ENCODE measurements around the gene LSM10.

The LSM10 gene

GRCh38 chr1:36385410-36386264, 12.1 kb downstream of the LSM10 start, which contains the start of gene STK40:
Gene STK40 (minus strand): TSS chr1:36385924. CDS start chr1:36361332, 24,592 bp downstream.
- no peaks in the 10 kb centered on the region for H3K9me3 ChIP-seq (ENCODE audit: control insufficient read depth in 1 of 2, low read length in 2 of 2)
- no peaks in the 10 kb centered on the region for H3K27me3 ChIP-seq (ENCODE audit: control insufficient read depth in 1 of 2, insufficient read depth in 2 of 2, low read length in 2 of 2)
- peak within 1 kb of the TSS; percentile 87 to 90 for H3K4me3 ChIP-seq (ENCODE audit: low read depth in 1 of 2, low read length in 2 of 2)
- H3K4me1 ChIP-seq (ENCODE audit: control insufficient read depth in 1 of 2, insufficient read depth in 2 of 2, low read length in 2 of 2): peaks cover 38 to 39% of the 10 kb centered on the region in 2 donors
- peaks cover 0 to 5% of the 10 kb centered on the region in 2 donors for H3K36me3 ChIP-seq (ENCODE audit: control insufficient read depth in 1 of 2, insufficient read depth in 2 of 2, low read length in 2 of 2)
- peak within 1 kb of the TSS; percentile 96 to 99 for H3K9ac ChIP-seq (ENCODE audit: low read depth in 1 of 2, low read length in 2 of 2)
- peak within 1 kb of the TSS; percentile 94 for H3K27ac ChIP-seq (ENCODE audit: low read depth, low read length)

GRCh38 chr1:36384542-36385409, 12.9 kb downstream of the LSM10 start:
- Histone ChIP-seq H3K27ac (ENCODE audit: low read depth, low read length) (peak overlapping the region; percentile 94), H3K9ac (ENCODE audit: low read depth in 1 of 2, low read length in 2 of 2) (peak overlapping the region; percentile 96 to 99), H3K36me3 (ENCODE audit: control insufficient read depth in 1 of 2, insufficient read depth in 2 of 2, low read length in 2 of 2) (no peaks in the 10 kb centered on the region), H3K27me3 (ENCODE audit: control insufficient read depth in 1 of 2, insufficient read depth in 2 of 2, low read length in 2 of 2) (no peaks in the 10 kb centered on the region), H3K4me1 (ENCODE audit: control insufficient read depth in 1 of 2, insufficient read depth in 2 of 2, low read length in 2 of 2) (peaks cover 37 to 48% of the 10 kb centered on the region in 2 donors), H3K4me3 (ENCODE audit: low read depth in 1 of 2, low read length in 2 of 2) (peak overlapping the region; percentile 87 to 90), H3K9me3 (ENCODE audit: control insufficient read depth in 1 of 2, low read length in 2 of 2) (no peaks in the 10 kb centered on the region)

GRCh38 chr1:36383240-36383639, 14.5 kb downstream of the LSM10 start:
- Histone ChIP-seq H3K9ac (ENCODE audit: low read depth in 1 of 2, low read length in 2 of 2) (no peak overlapping the region), H3K36me3 (ENCODE audit: control insufficient read depth in 1 of 2, insufficient read depth in 2 of 2, low read length in 2 of 2) (peaks cover 0 to 3% of the 10 kb centered on the region in 2 donors), H3K27me3 (ENCODE audit: control insufficient read depth in 1 of 2, insufficient read depth in 2 of 2, low read length in 2 of 2) (no peaks in the 10 kb centered on the region), H3K9me3 (ENCODE audit: control insufficient read depth in 1 of 2, low read length in 2 of 2) (no peaks in the 10 kb centered on the region), H3K4me1 (ENCODE audit: control insufficient read depth in 1 of 2, insufficient read depth in 2 of 2, low read length in 2 of 2) (peaks cover 37 to 48% of the 10 kb centered on the region in 2 donors), H3K27ac (ENCODE audit: low read depth, low read length) (no peak overlapping the region), H3K4me3 (ENCODE audit: low read depth in 1 of 2, low read length in 2 of 2) (no peak overlapping the region)

- Histone ChIP-seq H3K9me3 (ENCODE audit: control insufficient read depth in 1 of 2, low read length in 2 of 2) (no peaks in the 10 kb centered on the region), H3K4me3 (ENCODE audit: low read depth in 1 of 2, low read length in 2 of 2) (no peak overlapping the region), H3K27me3 (ENCODE audit: control insufficient read depth in 1 of 2, insufficient read depth in 2 of 2, low read length in 2 of 2) (no peaks in the 10 kb centered on the region), H3K9ac (ENCODE audit: low read depth in 1 of 2, low read length in 2 of 2) (no peak overlapping the region), H3K27ac (ENCODE audit: low read depth, low read length) (no peak overlapping the region), H3K4me1 (ENCODE audit: control insufficient read depth in 1 of 2, insufficient read depth in 2 of 2, low read length in 2 of 2) (peaks cover 38 to 49% of the 10 kb centered on the region in 2 donors), H3K36me3 (ENCODE audit: control insufficient read depth in 1 of 2, insufficient read depth in 2 of 2, low read length in 2 of 2) (peaks cover 0 to 8% of the 10 kb centered on the region in 2 donors)
Observed at GRCh38 chr1:36382669-36383068, 15.0 kb downstream of the LSM10 start.

- Histone ChIP-seq H3K9me3 (ENCODE audit: control insufficient read depth in 1 of 2, low read length in 2 of 2) (no peaks in the 10 kb centered on the region), H3K27ac (ENCODE audit: low read depth, low read length) (no peak overlapping the region), H3K27me3 (ENCODE audit: control insufficient read depth in 1 of 2, insufficient read depth in 2 of 2, low read length in 2 of 2) (no peaks in the 10 kb centered on the region), H3K9ac (ENCODE audit: low read depth in 1 of 2, low read length in 2 of 2) (no peak overlapping the region), H3K36me3 (ENCODE audit: control insufficient read depth in 1 of 2, insufficient read depth in 2 of 2, low read length in 2 of 2) (peaks cover 0 to 10% of the 10 kb centered on the region in 2 donors), H3K4me3 (ENCODE audit: low read depth in 1 of 2, low read length in 2 of 2) (no peak overlapping the region), H3K4me1 (ENCODE audit: control insufficient read depth in 1 of 2, insufficient read depth in 2 of 2, low read length in 2 of 2) (peaks cover 36 to 48% of the 10 kb centered on the region in 2 donors)
Observed at GRCh38 chr1:36382231-36382630, 15.5 kb downstream of the LSM10 start.

- Histone ChIP-seq H3K9me3 (ENCODE audit: control insufficient read depth in 1 of 2, low read length in 2 of 2) (no peaks in the 10 kb centered on the region), H3K27me3 (ENCODE audit: control insufficient read depth in 1 of 2, insufficient read depth in 2 of 2, low read length in 2 of 2) (no peaks in the 10 kb centered on the region), H3K27ac (ENCODE audit: low read depth, low read length) (no peak overlapping the region), H3K9ac (ENCODE audit: low read depth in 1 of 2, low read length in 2 of 2) (no peak overlapping the region), H3K36me3 (ENCODE audit: control insufficient read depth in 1 of 2, insufficient read depth in 2 of 2, low read length in 2 of 2) (peaks cover 0 to 10% of the 10 kb centered on the region in 2 donors), H3K4me1 (ENCODE audit: control insufficient read depth in 1 of 2, insufficient read depth in 2 of 2, low read length in 2 of 2) (peaks cover 29 to 40% of the 10 kb centered on the region in 2 donors), H3K4me3 (ENCODE audit: low read depth in 1 of 2, low read length in 2 of 2) (no peak overlapping the region)
Observed at GRCh38 chr1:36381405-36381804, 16.3 kb downstream of the LSM10 start.

GRCh38 chr1:36380782-36381181, 16.9 kb downstream of the LSM10 start:
- H3K27me3 ChIP-seq (ENCODE audit: control insufficient read depth in 1 of 2, insufficient read depth in 2 of 2, low read length in 2 of 2): no peaks in the 10 kb centered on the region
- no peak overlapping the region for H3K4me3 ChIP-seq (ENCODE audit: low read depth in 1 of 2, low read length in 2 of 2)
- H3K27ac ChIP-seq (ENCODE audit: low read depth, low read length): peak overlapping the region; percentile 1
- H3K9me3 ChIP-seq (ENCODE audit: control insufficient read depth in 1 of 2, low read length in 2 of 2): no peaks in the 10 kb centered on the region
- H3K36me3 ChIP-seq (ENCODE audit: control insufficient read depth in 1 of 2, insufficient read depth in 2 of 2, low read length in 2 of 2): peaks cover 4 to 13% of the 10 kb centered on the region in 2 donors
- H3K9ac ChIP-seq (ENCODE audit: low read depth in 1 of 2, low read length in 2 of 2): no peak overlapping the region
- peaks cover 35 to 40% of the 10 kb centered on the region in 2 donors for H3K4me1 ChIP-seq (ENCODE audit: control insufficient read depth in 1 of 2, insufficient read depth in 2 of 2, low read length in 2 of 2)

- Histone ChIP-seq H3K36me3 (ENCODE audit: control insufficient read depth in 1 of 2, insufficient read depth in 2 of 2, low read length in 2 of 2) (peaks cover 4 to 13% of the 10 kb centered on the region in 2 donors), H3K4me1 (ENCODE audit: control insufficient read depth in 1 of 2, insufficient read depth in 2 of 2, low read length in 2 of 2) (peaks cover 40% of the 10 kb centered on the region in 2 donors), H3K9me3 (ENCODE audit: control insufficient read depth in 1 of 2, low read length in 2 of 2) (no peaks in the 10 kb centered on the region), H3K9ac (ENCODE audit: low read depth in 1 of 2, low read length in 2 of 2) (peak overlapping the region in 1 of 2 donors; percentile 11), H3K27me3 (ENCODE audit: control insufficient read depth in 1 of 2, insufficient read depth in 2 of 2, low read length in 2 of 2) (no peaks in the 10 kb centered on the region), H3K27ac (ENCODE audit: low read depth, low read length) (no peak overlapping the region), H3K4me3 (ENCODE audit: low read depth in 1 of 2, low read length in 2 of 2) (no peak overlapping the region)
Observed at GRCh38 chr1:36380143-36380619, 17.5 kb downstream of the LSM10 start.

- H3K4me1 ChIP-seq (ENCODE audit: control insufficient read depth in 1 of 2, insufficient read depth in 2 of 2, low read length in 2 of 2): peaks cover 45 to 46% of the 10 kb centered on the region in 2 donors
- H3K27me3 ChIP-seq (ENCODE audit: control insufficient read depth in 1 of 2, insufficient read depth in 2 of 2, low read length in 2 of 2): no peaks in the 10 kb centered on the region
- H3K9me3 ChIP-seq (ENCODE audit: control insufficient read depth in 1 of 2, low read length in 2 of 2): no peaks in the 10 kb centered on the region
- H3K27ac ChIP-seq (ENCODE audit: low read depth, low read length): no peak overlapping the region
- H3K4me3 ChIP-seq (ENCODE audit: low read depth in 1 of 2, low read length in 2 of 2): no peak overlapping the region
- no peak overlapping the region for H3K9ac ChIP-seq (ENCODE audit: low read depth in 1 of 2, low read length in 2 of 2)
- peaks cover 4 to 13% of the 10 kb centered on the region in 2 donors for H3K36me3 ChIP-seq (ENCODE audit: control insufficient read depth in 1 of 2, insufficient read depth in 2 of 2, low read length in 2 of 2)
Observed at GRCh38 chr1:36377791-36378492, 19.8 kb downstream of the LSM10 start.
